Midbrain (tissue), 1 donor: ENCODE measurements around the gene LPCAT1.
"Not testable (repeated sequence)": the region's sequence is repeated elsewhere in the genome, so short reads cannot be mapped to it uniquely, and the experiment has no call there.

Experiments
- DNase-seq: peaks from one replicate; lab custom pipeline; 2025; lab: John Stamatoyannopoulos, UW

LPCAT1 gene

GRCh38 chr5:1521671-1522600, 1.8 kb downstream of the LPCAT1 start:
- DNase-seq, result no peak

- no peak for DNase-seq
These were observed 2.8 kb downstream of the LPCAT1 start for GRCh38 chr5:1520791-1521453.

DNA sequence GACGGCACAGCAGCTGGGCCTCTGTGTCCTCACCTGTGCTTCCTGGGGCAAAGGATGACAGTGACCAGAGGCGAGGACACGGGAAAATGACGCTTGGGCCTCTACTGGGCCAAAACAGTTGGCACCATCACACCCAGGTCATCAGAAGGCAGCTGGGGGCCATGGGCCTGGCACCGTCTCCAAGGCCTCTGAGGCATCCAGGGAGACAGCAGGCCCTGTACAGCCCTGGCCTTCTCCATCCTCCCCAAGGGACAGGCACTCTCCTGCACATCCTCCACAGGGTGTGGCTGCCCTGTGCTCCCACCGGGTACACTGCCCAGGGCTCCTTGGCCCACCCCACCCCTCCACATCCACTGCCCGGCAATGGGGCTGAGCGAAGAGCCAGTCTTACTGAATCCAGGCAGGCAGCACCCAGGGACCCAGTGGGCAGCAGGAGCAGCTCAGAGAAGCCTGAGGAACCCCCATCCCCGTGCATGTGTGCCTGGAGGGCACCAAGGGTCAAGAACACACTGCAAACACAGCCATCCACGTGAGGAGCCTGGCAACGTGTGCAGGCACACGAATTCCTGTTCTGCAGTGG, 4.0 kb downstream of the LPCAT1 start:
- no peak for DNase-seq

GRCh38 chr5:1517838-1518237, 5.9 kb downstream of the LPCAT1 start:
- no peak for DNase-seq

DNA sequence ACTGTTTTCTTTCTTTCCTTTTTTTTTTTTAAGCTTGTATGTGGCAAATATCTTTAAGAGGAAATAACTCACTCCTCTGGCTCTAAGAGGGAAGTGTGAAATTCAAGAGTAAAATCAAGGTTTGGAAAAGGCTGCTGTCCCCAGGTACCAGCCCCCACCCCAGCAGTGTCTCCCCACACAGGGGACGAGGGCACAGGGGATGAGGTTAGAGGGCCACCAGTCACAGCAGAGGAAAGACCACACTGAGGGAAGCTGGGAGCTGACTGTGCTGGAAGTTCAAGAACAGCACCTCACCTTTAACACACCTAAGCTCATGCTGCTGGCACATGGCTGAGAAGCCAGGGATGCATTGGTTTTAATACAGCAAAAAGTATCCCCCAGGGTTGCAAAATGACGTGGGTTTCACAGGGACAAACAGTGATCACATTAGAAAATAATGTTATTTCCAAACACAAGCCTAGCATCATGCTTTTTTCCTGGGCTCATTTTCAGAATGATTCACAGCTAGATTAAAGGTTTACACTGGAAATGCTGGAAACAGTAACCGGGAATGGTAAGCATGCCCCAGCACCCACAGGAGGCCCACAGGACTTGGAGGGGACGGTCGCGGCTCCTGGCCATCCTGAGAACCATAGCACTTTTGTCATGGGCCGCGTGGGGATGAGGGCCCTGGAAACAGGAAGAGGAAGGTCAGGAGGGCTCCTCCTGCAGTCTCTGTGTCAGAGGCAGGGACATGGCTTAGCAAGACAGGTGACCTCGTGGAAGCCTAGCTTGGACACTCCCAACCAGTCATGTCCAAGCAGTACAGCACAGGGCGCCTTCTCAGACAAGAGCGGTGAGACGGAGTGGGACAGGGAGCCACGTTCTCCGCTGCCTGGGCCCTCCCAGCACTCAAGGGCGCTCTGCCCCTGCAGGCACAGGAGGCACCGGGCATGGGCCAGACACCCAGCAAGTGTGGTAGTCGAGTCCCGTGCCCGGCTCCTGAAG, 6.9 kb downstream of the LPCAT1 start:
- no peak for DNase-seq

- DNase-seq, result no peak
These were observed 7.7 kb downstream of the LPCAT1 start for GRCh38 chr5:1515921-1516571.

DNA sequence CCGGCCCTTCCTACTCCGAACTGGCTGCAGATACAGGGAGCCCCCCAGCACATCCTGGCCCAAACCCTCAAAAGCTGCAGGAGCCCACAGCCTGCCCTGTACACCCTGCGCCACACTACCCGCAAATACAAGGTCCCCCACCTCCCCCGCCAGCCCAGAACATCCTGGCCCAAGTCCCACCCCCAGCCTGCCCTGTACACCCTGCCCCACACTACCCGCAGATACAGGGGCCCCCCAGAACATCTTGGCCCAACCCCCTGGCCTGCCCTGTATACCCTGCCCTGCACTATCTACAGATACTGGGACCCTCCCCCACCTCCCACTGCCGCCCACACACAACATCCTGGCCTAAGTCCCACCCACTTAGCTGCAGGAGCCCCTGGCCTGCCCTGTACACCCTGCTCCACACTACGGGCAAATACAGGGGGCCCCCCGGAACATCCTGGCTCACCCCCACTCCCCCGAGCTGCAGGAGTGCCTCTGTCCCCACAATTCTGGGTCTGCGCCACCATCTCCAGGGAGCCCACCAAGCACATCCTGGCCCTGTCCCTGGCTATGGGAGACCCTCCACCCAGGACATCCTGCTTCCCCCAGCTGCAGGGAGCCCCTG, 8.3 kb downstream of the LPCAT1 start:
- no peak for DNase-seq

- DNase-seq, result not testable (repeated sequence)
These were observed 8.9 kb downstream of the LPCAT1 start for GRCh38 chr5:1514819-1515310.

- DNase-seq, result no peak
These were observed 9.5 kb downstream of the LPCAT1 start for GRCh38 chr5:1514027-1514818.

- DNase-seq, result no peak
These were observed 10.3 kb downstream of the LPCAT1 start for GRCh38 chr5:1513326-1514026.

DNA sequence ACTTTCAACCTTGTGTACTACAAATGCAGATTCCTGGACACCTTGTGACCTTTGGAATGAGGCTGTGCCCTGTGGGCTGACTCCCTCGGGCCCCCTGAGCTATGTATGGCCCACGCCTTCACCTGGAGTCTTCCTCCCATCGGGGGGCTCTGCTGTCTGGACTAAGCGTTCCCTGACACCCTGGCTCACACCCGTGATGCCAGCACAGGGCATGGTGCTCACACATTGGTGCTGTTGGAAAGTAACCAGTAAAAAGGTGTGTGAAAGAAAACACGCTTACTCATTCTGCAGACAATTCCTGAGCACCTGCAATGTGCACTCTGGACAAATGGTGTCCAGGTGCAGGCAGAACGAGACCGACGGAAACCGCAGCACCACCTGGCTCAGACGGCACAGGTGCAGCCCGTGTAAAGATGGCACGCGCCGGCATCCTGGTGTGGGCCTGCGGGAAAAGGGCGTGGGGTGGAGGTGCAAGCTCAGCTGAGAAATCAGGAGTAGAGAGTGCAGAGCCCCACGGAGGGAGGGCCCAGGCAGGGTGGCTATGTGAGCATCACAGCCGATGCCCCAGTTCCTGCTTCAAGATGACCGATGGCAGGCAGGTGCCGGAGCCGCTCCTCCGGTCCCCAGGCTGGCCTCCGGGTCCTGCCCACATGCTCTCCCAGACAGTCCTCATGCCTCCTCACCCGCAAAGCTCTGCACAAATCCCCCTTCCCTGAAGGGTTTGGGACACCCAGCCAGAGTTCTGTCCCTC, 11.0 kb downstream of the LPCAT1 start:
- no peak for DNase-seq

DNA sequence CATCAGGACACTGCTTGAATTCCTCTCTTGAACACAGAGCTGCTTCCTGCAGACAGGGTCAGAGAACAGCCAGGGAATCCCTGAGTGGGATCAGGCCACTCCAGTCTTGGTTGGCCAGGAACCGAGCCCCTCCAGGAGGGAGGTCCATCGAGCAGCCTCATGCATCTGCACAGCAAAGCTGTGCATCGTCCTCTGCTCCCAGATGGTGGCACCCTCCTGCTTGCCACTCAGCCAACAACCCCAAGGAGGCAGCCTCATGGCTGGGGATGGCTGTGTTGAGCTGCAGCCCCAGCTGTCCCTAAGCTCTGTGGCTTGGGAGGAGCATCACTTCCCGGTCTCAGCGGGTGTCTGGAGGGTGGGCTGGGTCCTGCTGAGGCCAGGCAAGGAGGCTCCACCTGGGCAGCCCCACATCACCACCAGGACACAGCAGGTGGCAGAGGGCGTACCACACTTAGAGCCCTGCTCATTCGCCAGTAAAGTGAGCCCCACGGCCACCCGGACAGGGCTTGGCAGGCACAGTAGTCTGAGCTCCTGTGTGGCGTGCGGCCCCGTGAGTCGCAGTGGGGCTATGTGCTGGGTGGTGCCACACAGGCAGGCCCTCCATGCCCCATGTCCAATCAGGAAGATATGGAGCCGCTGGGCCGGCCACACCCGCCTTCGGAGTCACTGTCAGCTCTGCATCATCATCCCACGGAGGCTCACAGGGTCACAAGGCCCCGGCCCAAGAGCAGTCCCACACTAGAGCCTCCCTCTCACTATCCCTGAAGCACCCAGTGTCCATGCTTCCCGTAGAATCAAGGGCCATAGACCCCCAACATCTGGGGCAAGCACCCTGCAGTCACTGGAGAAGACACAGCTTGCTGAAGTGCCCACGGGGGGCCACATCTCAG, 11.9 kb downstream of the LPCAT1 start:
- no peak for DNase-seq

- DNase-seq, result no peak
These were observed 12.7 kb downstream of the LPCAT1 start for GRCh38 chr5:1511048-1511447.

- DNase-seq, result no peak
These were observed 13.1 kb downstream of the LPCAT1 start for GRCh38 chr5:1510631-1511030.

DNA sequence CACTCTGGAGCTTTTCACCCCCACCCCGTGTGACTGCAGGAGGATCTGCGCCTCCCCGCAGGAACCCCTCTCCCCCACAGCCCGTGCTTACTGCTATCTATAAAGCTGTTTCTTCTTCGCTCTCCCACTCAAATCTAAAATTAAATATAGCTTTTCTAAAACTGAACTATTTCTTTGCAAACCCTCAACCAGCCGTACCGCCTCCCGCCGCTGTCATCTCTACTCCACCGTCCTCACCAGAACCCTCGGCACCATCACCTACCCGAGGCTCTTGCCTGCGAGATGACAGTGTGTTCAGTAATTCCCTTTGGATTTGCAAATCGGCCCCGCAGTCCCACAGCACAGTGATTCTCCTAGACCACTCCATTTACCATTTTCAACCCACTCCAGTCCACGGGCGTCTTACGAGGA, 13.6 kb downstream of the LPCAT1 start:
- no peak for DNase-seq

DNA sequence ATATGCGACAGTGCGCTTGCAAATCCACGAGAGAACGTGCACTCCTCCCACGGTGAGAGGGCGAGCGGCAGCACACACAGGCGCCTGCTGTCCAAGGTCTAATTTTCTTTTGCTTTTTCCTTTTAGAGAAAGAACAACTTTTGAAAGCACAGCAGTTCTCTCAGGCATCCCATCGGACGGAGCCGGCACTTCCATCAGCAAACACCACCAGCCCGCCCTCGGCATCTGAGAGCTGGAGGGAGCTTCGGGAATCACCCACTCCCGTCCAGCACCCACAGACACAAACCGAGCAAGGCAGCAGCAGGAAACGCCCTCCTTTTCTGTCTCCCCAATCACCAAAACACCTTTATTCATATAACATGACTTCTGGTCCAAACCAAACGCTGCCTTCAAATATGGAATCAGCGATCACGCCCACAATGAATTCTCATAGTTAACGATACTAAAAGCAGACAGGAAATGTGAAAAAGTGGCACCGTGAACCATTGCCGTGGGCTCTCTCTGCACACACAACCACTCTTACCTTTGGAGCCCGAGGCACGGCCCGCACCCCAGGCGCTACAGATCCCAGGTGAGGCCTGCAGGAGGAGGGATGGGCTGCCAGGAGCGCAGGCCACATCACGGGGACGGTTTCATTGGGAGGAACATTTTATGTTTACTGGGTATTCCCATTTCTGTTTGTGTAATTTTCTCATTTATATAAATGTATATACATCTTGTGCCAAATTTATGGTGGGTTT, 14.2 kb downstream of the LPCAT1 start:
- DNase-seq, result no peak
